Esophagus muscularis mucosa (tissue), 4 donors: ENCODE results near the gene ARF3. TPM values are rescaled to one million over a fixed set of nuclear protein-coding genes. Genes with fewer than 3 reads are reported as not detected.

ENCODE experiments used
- DNase-seq: peaks from one replicate; pipeline ENCODE4 v3.0.0-alpha.2; 2017; ENCODE audit errors: extremely low spot score
- H3K27ac ChIP-seq, 4 donors: fragments of 200-600 bp; sonication (generic); replicated peaks in 1 of 4; 1 replicate in 3 of 4; 2 replicates in 1 of 4; pipeline ENCODE4 v1.5.1; 2016 to 2019; ENCODE audit warnings: mild to moderate bottlenecking in 1 of 4
- H3K27me3 ChIP-seq, 4 donors: fragments of 200-600 bp; sonication (generic); one replicate each; pipeline versions ENCODE4 v1.5.1 to v1.6.0; 2016 to 2019
- H3K36me3 ChIP-seq, 4 donors: fragments of 200-600 bp; sonication (generic); one replicate each; pipeline ENCODE4 v1.5.1; 2016 to 2019
- H3K4me1 ChIP-seq, 4 donors: fragments of 200-600 bp; sonication (generic); one replicate each; pipeline ENCODE4 v1.5.1; 2016 to 2019
- H3K4me3 ChIP-seq, 4 donors: fragments of 200-600 bp; sonication (generic); 1 replicate in 2 of 4; 2 replicates in 2 of 4; pipeline ENCODE4 v1.5.1; 2016 to 2019; ENCODE audit warnings: mild to moderate bottlenecking in 4 of 4, moderate library complexity in 1 of 4
- H3K9me3 ChIP-seq, 4 donors: fragments of 200-600 bp; sonication (generic); 1 replicate in 3 of 4; 2 replicates in 1 of 4; pipeline ENCODE4 v1.5.1; 2016 to 2019
- EP300 ChIP-seq: sonication (generic); formaldehyde crosslinking; IDR thresholded peaks from one replicate; pipeline ENCODE4 v1.6.1; 2017; ENCODE audit warnings: antibody characterized with exemption
- POLR2A ChIP-seq: fragments of 450-650 bp; IDR thresholded peaks from one replicate; pipeline ENCODE4 v1.6.1; 2017; ENCODE audit warnings: antibody characterized with exemption, moderate library complexity, mild to moderate bottlenecking, low read depth
- POLR2AphosphoS5 ChIP-seq, 2 donors: sonication (generic); formaldehyde crosslinking; IDR thresholded peaks; one replicate each; pipeline ENCODE4 v1.6.1; 2017; ENCODE audit warnings: antibody characterized with exemption in 2 of 2
- WGBS: methylation state at CpG from one replicate; pipeline ENCODE4 v1.1.5; 2018; 5-methylcytosine and 5-hydroxymethylcytosine counted together
- intact Hi-C: fragments of 100-400 bp; cut with DNase I; formaldehyde crosslinking; loops from one replicate; pipeline ENCODE4 v1.15.1; 2023
- total RNA-seq, 4 donors: library from RNA; depleted of rRNA; stranded (reverse); fragments of >200 nt; gene quantifications; one replicate each; pipeline versions ENCODE4 v1.1.0 to v1.2.1, GENCODE V29; 2016
- TF ChIP-seq, protein P1 (sequence below), 3 experiments: fragments of 200-600 bp in 2 of 3; fragments of 450-650 bp in 1 of 3; sonication (generic) in 2 of 3; IDR thresholded peaks; one replicate each; pipeline ENCODE4 v1.5.1; 2017 to 2019; ENCODE audit warnings: antibody characterized with exemption in 3 of 3, mild to moderate bottlenecking in 2 of 3, moderate library complexity in 1 of 3

The ARF3 gene
- total RNA-seq, 4 donors from 2014 or later = 42.8 to 71.9 (median 65.1) TPM

- H3K27ac ChIP-seq = no peak overlapping the region
- no peaks in the 10 kb centered on the region for H3K9me3 ChIP-seq
- no peak for DNase-seq
- H3K36me3 ChIP-seq = peaks cover 0 to 27% (median 13%) of the 10 kb centered on the region in 4 donors
- no peak for TF ChIP-seq POLR2AphosphoS5 (IDR thresholded peaks at IDR 0.05)
- TF ChIP-seq POLR2A = no peak
- no peak for TF ChIP-seq EP300
- TF ChIP-seq, protein P1, sequence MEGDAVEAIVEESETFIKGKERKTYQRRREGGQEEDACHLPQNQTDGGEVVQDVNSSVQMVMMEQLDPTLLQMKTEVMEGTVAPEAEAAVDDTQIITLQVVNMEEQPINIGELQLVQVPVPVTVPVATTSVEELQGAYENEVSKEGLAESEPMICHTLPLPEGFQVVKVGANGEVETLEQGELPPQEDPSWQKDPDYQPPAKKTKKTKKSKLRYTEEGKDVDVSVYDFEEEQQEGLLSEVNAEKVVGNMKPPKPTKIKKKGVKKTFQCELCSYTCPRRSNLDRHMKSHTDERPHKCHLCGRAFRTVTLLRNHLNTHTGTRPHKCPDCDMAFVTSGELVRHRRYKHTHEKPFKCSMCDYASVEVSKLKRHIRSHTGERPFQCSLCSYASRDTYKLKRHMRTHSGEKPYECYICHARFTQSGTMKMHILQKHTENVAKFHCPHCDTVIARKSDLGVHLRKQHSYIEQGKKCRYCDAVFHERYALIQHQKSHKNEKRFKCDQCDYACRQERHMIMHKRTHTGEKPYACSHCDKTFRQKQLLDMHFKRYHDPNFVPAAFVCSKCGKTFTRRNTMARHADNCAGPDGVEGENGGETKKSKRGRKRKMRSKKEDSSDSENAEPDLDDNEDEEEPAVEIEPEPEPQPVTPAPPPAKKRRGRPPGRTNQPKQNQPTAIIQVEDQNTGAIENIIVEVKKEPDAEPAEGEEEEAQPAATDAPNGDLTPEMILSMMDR (IDR thresholded peaks at IDR 0.05) = no peak
- 100% methylated on average over 3 of the region's 3 CpGs for WGBS
- no peak overlapping the region for H3K4me3 ChIP-seq
- intact Hi-C loops = no loop called here
- H3K27me3 ChIP-seq = no peaks in the 10 kb centered on the region
- peaks cover 6 to 23% (median 19%) of the 10 kb centered on the region in 4 donors for H3K4me1 ChIP-seq
Measured at GRCh38 chr12:48947727-48948126, 9.6 kb downstream of the ARF3 start.

- DNase-seq = no peak
- intact Hi-C loops = no loop called here
- Histone ChIP-seq H3K9me3 (no peaks in the 10 kb centered on the region), H3K27me3 (no peaks in the 10 kb centered on the region), H3K4me3 (no peak overlapping the region), H3K36me3 (peaks cover 0 to 21% (median 12%) of the 10 kb centered on the region in 4 donors), H3K27ac (no peak overlapping the region), H3K4me1 (peaks cover 6 to 23% (median 19%) of the 10 kb centered on the region in 4 donors)
- TF ChIP-seq, protein P1 (IDR thresholded peaks at IDR 0.05) = no peak
- no peak for TF ChIP-seq EP300
- 66% methylated on average over 6 of the region's 6 CpGs for WGBS
Measured at GRCh38 chr12:48946943-48947342, 10.3 kb downstream of the ARF3 start.

DNA sequence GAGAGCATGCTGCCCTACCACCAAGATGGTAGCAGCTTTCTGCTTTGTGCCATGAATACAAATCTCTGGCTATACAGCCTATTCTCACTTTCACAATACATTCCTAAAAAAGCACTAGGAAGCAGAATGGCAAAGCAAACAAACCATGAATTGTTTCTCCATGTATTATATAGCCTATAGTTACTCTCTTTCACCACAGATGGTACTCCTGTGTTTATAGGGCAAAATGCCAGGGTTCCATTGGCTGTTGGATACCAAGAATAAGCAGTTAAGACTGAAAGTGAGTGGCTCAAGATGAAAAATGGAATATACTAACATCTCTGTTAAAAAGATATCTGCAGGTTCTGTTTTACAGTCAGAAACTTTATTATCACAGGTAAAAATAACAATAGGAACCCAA is 11.1 kb downstream of the ARF3 start:
- H3K36me3 ChIP-seq = peaks cover 0 to 21% (median 12%) of the 10 kb centered on the region in 4 donors
- H3K4me3 ChIP-seq = no peak overlapping the region
- no peak for DNase-seq
- peaks cover 6 to 23% (median 20%) of the 10 kb centered on the region in 4 donors for H3K4me1 ChIP-seq
- intact Hi-C loops = no loop called here
- no peaks in the 10 kb centered on the region for H3K27me3 ChIP-seq
- H3K9me3 ChIP-seq = no peaks in the 10 kb centered on the region
- TF ChIP-seq, protein P1 (IDR thresholded peaks at IDR 0.05) = no peak
- TF ChIP-seq POLR2A (no peak), EP300 (no peak), POLR2AphosphoS5 (IDR thresholded peaks at IDR 0.05) (no peak)
- H3K27ac ChIP-seq = no peak overlapping the region

GRCh38 chr12:48943221-48943620 is 14.1 kb downstream of the ARF3 start:
- no peaks in the 10 kb centered on the region for H3K27me3 ChIP-seq
- H3K4me1 ChIP-seq = peaks cover 6 to 24% (median 20%) of the 10 kb centered on the region in 4 donors
- no peak overlapping the region for H3K27ac ChIP-seq
- 87% methylated on average over 4 of the region's 4 CpGs for WGBS
- H3K4me3 ChIP-seq = no peak overlapping the region
- H3K36me3 ChIP-seq = peaks cover 27 to 44% (median 32%) of the 10 kb centered on the region in 4 donors
- DNase-seq = no peak
- intact Hi-C loops = no loop called here
- H3K9me3 ChIP-seq = no peaks in the 10 kb centered on the region
- no peak for TF ChIP-seq POLR2AphosphoS5 (IDR thresholded peaks at IDR 0.05)
- no peak for TF ChIP-seq EP300
- no peak for TF ChIP-seq POLR2A
- TF ChIP-seq, protein P1 (IDR thresholded peaks at IDR 0.05) = no peak

DNA sequence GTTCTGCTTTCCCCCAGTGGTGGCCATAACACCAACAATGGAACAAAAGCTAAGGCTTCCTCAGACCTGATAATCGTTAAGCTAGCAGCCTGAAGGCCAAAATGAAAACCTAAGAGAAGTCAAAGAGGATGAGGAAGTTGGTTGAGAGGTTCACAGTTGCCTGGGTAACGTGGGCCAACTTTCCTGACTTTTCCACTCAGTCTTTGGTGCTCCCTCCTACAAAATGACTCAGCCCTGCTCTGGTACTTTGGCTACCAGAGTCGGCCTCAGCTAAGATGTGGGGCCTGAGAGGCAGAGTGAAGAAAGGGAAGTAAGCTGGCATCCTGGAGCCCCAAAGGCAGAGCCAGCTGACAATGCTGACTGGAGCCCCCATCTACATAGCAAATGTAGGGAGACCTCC is 17.1 kb downstream of the ARF3 start:
- TF ChIP-seq POLR2A (no peak), EP300 (no peak), POLR2AphosphoS5 (IDR thresholded peaks at IDR 0.05) (no peak)
- TF ChIP-seq, protein P1 (IDR thresholded peaks at IDR 0.05) = no peak
- peaks cover 29 to 70% (median 55%) of the 10 kb centered on the region in 4 donors for H3K36me3 ChIP-seq
- 67% methylated on average over 3 of the region's 3 CpGs for WGBS
- intact Hi-C loops = no loop called here
- peaks cover 0 to 4% (median 0%) of the 10 kb centered on the region in 4 donors for H3K4me1 ChIP-seq
- no peaks in the 10 kb centered on the region for H3K9me3 ChIP-seq
- no peaks in the 10 kb centered on the region for H3K27me3 ChIP-seq
- no peak overlapping the region for H3K4me3 ChIP-seq
- no peak overlapping the region for H3K27ac ChIP-seq
- DNase-seq = no peak
